GM08714 (cell line): ENCODE results near the gene C11orf91.

Experiments
- H3K4me3 ChIP-seq: fragments of 200-500 bp; sonication (Bioruptor generic); 2 replicates; pipeline ENCODE4 v1.5.1; 2014; ENCODE audit warnings: mild to moderate bottlenecking, low read length, inconsistent platforms
- ZNF274 ChIP-seq: IDR thresholded peaks from 2 replicates; pipeline ENCODE4 v1.6.1; 2012; ENCODE audit warnings: mild to moderate bottlenecking, low read depth, low read length

The C11orf91 gene

GRCh38 chr11:33657757-33658156 lies 42.9 kb downstream of the C11orf91 start:
- TF ChIP-seq ZNF274, result no peak
- no peak overlapping the region for H3K4me3 ChIP-seq

- no peak for TF ChIP-seq ZNF274
- H3K4me3 ChIP-seq, result no peak overlapping the region
Observed at GRCh38 chr11:33656768-33657167, 43.9 kb downstream of the C11orf91 start.

GRCh38 chr11:33655842-33656600 lies 44.6 kb downstream of the C11orf91 start:
- no peak for TF ChIP-seq ZNF274
- no peak overlapping the region for H3K4me3 ChIP-seq

- TF ChIP-seq ZNF274, result no peak
- H3K4me3 ChIP-seq, result no peak overlapping the region
Observed at GRCh38 chr11:33654594-33654993, 46.0 kb downstream of the C11orf91 start.

- TF ChIP-seq ZNF274, result no peak
- no peak overlapping the region for H3K4me3 ChIP-seq
Observed at GRCh38 chr11:33652930-33653329, 47.7 kb downstream of the C11orf91 start.

- H3K4me3 ChIP-seq, result no peak overlapping the region
- TF ChIP-seq ZNF274, result no peak
Observed at GRCh38 chr11:33652431-33652830, 48.2 kb downstream of the C11orf91 start.

- no peak overlapping the region for H3K4me3 ChIP-seq
- TF ChIP-seq ZNF274, result no peak
Observed at GRCh38 chr11:33651990-33652389, 48.6 kb downstream of the C11orf91 start.

GRCh38 chr11:33651555-33651954 lies 49.1 kb downstream of the C11orf91 start:
- TF ChIP-seq ZNF274, result no peak

GRCh38 chr11:33649944-33650343 lies 50.7 kb downstream of the C11orf91 start:
- H3K4me3 ChIP-seq, result no peak overlapping the region
- TF ChIP-seq ZNF274, result no peak

More at GRCh38 chr11:33651555-33651954, 49.1 kb downstream of the C11orf91 start:
- no peak overlapping the region for H3K4me3 ChIP-seq
